Activated CD4-positive, alpha-beta T cell treated with anti-CD3 and anti-CD28 coated beads, Interleukin-2, Interleukin-6, amounts not matched to agents 100 ng/mL and 50 ng/mL, durations not matched to agents 16 hours and 8 hours (primary cell): ENCODE data around the gene ADPRHL1.

ENCODE experiments used
- DNase-seq: peaks from one replicate; pipeline ENCODE4 v3.0.0-alpha.2; 2020

The ADPRHL1 gene

GRCh38 chr13:113428871-113429607 is 24.2 kb downstream of the ADPRHL1 start:
- no peak for DNase-seq

DNA sequence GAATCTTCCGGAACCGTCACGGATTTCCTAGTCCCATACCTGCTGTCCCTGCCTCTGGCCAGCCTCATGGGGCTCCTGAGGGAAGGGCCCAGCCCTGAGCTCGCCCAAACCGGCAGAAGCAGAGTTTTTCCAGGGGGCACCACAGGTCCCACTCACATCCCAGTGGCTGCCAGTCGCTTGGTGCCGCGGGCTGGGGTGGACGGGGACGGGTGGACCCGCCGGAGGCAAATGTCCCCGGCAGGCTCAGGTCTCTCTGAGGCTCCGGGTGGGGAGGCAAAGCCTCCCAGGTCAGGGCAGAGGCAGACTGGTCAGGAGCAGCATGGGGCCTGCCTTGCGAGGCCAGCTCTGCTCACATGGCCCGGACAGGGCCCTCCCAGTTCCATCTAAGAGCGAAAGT is 24.8 kb downstream of the ADPRHL1 start:
- DNase-seq: no peak

- no peak for DNase-seq
Observed at GRCh38 chr13:113427562-113428468, 25.5 kb downstream of the ADPRHL1 start.

- DNase-seq: no peak
Observed at GRCh38 chr13:113426591-113426986, 26.7 kb downstream of the ADPRHL1 start.

GRCh38 chr13:113425941-113426590 is 27.2 kb downstream of the ADPRHL1 start:
- no peak for DNase-seq

DNA sequence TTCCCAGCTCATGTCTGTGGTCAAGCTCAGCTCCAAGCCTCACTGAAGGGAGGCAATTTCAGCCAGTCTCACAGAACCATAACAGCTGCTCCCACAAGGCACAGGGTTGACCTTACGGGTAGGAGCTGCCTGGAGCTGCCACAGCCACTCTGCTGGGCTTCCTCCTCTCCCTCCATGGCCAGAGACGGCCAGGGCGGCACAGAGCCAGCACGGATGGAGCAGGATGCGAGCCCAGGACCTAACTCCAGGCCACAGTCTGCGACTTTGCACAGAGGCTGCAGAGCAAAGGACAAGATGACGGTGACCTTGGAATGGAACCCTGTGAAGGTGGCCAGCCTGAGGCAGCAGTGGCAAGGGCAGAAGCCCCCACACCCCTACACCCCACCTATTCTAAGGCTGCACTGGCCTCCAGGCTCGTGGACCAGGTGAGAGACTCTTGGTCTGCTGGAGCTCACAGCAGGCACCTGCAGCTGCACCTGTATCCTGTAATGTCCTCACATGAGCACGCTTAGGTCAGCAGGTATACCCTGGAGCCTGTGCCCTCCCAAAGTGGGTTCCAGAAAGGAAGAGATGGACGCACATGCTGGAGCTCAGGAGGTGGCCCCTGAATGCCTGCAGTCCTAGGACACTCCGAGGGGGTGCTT is 29.6 kb downstream of the ADPRHL1 start:
- no peak for DNase-seq

DNA sequence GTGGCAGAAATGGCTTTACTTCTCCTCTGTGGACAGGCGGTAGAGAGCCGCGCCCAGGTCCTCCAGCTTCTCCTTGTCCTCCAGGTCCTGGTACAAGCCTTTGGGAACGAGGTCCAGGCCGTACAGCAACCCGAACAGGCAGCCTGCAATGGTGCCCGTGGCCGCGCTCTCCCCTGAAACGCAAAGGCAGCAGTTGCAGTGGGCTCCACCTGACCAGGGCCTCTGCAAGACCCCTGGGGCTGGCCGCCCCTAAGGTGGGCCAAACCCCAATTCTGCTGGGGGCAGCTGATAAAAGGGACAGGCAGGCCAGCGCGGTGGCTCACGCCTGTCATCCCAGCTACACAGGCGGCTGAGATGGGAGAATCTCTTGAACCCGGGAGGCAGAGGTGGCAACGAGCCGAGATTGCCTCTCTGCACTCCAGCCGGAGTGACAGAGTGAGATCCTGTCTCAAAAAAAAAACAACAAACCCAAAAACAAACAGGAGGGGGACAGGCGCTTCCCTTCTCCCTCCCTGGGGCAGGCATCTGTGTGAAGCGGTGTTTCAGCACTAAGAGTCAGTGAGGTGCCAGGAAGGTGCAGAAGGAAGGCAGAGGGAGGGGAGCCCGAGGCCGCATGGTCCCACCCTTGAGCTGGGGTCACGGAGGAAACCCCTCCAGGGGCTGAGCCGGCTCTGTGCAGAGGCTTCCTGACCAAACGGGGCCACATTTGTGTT is 30.3 kb downstream of the ADPRHL1 start:
- DNase-seq: no peak

DNA sequence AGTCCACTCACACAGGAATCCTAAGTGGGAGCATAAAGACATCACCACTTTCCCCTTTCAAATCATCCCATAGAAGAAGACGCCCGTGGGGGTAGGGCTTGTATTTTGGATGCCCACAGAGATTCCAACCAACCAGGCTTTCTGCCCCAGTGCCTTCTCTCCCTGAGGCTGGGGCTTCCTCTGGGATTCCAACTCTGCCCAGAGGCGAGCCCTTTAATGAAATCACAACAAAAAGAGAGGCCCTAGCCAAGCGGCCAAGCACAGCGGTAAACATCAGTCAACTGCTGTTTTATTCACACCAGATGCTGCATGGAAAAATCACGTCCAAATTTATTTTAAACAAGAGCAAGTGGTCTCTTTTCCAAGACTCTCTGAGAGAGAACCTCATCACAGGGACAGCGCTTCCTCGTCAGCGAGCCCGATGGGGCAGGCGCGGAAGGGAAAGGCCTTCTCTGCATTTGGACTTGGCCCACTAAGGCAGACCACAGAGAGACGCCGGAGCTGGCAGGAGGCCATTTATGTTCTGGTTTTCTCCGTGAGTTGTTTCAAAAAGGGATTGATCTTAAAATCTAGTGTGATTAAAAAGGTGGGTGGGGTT is 31.5 kb downstream of the ADPRHL1 start:
- DNase-seq: no peak

GRCh38 chr13:113420833-113421600 is 32.3 kb downstream of the ADPRHL1 start:
- DNase-seq: peak; percentile 9

DNA sequence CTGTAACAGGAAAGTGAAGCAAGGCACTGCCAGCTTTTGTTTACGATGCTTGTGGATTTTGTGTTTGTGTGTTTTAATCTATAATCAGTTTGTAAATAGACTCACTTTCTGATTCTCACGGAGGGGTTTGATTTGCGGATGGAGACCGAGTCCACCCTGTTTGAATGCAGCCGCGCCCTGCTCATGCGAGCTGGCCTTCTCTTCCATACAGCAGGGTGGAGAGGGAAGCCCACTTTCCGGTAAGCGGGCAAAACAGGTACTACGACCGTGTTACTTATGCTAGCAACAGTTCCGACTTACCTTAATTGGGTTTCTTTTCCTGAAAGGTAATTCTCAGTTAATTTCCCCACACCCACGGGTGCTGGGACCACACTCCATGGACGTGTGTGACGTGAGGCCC is 33.1 kb downstream of the ADPRHL1 start:
- no peak for DNase-seq

- DNase-seq: no peak
Observed at GRCh38 chr13:113419531-113420193, 33.6 kb downstream of the ADPRHL1 start.

DNA sequence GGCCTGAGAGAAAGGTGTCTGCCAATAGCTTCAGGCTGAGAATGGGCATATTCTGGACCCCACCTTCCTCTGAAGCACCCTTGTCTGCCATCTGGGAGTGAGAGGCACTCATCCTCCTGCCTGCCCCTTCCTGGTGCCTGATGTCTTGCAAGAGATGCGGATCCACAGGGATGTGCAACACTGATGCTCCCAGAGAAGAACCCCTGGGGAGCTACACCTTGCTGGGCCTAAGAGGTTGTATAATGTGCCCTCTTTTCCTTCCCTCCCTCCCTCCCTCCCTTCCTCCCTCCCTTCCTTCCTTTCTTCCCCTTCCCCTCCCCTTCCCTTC is 34.6 kb downstream of the ADPRHL1 start:
- DNase-seq: no peak

- no peak for DNase-seq
Observed at GRCh38 chr13:113417836-113418721, 35.2 kb downstream of the ADPRHL1 start.

DNA sequence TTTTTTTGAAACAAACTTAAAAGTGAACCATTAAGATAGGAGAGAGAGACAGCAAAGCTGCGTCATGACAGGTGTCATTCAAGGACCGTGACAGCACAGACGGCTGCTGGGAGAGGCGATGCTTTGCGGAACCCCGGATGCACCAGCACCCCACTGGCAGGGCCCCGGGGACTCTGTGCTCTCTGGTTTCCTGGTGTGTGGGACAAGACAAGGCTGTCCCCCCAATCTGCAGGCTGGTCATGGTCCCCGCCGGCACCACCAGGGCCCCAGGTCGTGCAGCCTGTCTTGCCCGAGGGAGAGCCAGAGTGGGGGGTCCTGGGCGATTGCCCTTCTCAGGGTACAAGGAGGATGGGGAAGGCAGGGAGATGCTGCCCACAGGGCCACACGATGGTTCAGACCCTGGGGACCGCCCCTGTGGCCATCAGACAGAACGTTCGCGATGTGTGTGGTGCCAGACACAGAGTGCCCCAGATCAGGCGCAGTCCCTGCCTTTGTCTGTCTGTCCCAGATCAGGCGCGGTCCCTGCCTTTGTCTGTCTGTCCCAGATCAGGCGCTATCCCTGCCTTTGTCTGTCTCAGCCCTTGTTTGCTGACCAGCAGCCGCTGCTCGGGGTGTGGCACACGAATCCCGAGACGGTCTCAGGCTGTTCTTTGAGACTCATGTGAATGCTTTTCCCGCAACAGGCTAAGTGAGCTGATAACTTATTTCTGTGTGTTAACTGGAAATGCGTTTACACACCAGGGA is 36.1 kb downstream of the ADPRHL1 start:
- no peak for DNase-seq

- no peak for DNase-seq
Observed at GRCh38 chr13:113415825-113416224, 37.5 kb downstream of the ADPRHL1 start.

GRCh38 chr13:113415032-113415431 is 38.3 kb downstream of the ADPRHL1 start:
- no peak for DNase-seq

DNA sequence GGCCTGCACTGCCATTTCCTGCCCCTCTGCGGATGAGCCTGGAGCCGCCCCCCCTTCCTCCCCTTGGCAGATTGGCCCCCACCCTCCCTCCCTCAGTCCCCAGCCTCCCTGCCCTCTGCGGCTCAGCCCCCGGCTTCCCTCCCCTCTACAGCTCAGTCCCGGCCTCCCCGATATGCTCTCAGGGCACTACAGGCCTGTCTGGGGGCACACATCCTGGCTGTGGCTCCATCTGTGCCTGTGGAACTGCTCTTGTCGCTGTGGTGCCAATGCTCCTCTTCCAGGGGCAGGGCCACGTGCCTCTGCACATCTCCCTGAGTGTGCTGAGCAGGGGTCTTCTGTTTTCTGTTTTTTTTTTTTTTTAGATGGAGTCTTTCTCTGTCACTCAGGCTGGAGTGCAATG is 39.0 kb downstream of the ADPRHL1 start:
- no peak for DNase-seq

GRCh38 chr13:113413898-113414282 is 39.4 kb downstream of the ADPRHL1 start:
- DNase-seq: no peak
